Measurements from ENCODE around the gene TRAF3.

Gene TRAF3

GRCh38 chr14:102908766-102909455 is 131.7 kb downstream of the TRAF3 start:
- DNase-seq (ENCODE audit: low spot score) = no peak

GRCh38 chr14:102909462-102909861 is 132.2 kb downstream of the TRAF3 start:
- no peak for DNase-seq (ENCODE audit: low spot score)

GRCh38 chr14:102909911-102910310 is 132.7 kb downstream of the TRAF3 start:
- DNase-seq (ENCODE audit: low spot score) = no peak

GRCh38 chr14:102910442-102910841 is 133.2 kb downstream of the TRAF3 start:
- no peak for DNase-seq (ENCODE audit: low spot score)

- no peak for DNase-seq (ENCODE audit: low spot score)
These were observed 134.3 kb downstream of the TRAF3 start for GRCh38 chr14:102911541-102911951.

GRCh38 chr14:102911991-102912761 is 134.9 kb downstream of the TRAF3 start:
- no peak for DNase-seq (ENCODE audit: low spot score)

GRCh38 chr14:102913341-102914211 is 136.3 kb downstream of the TRAF3 start:
- DNase-seq (ENCODE audit: low spot score) = no peak

GRCh38 chr14:102914474-102915291 is 137.4 kb downstream of the TRAF3 start:
- no peak for DNase-seq (ENCODE audit: low spot score)

GRCh38 chr14:102915292-102916110 is 138.3 kb downstream of the TRAF3 start:
- no peak for DNase-seq (ENCODE audit: low spot score)

GRCh38 chr14:102916347-102917055 is 139.3 kb downstream of the TRAF3 start:
- no peak for DNase-seq (ENCODE audit: low spot score)

- DNase-seq (ENCODE audit: low spot score) = no peak
These were observed 139.8 kb downstream of the TRAF3 start for GRCh38 chr14:102917056-102917385.

- DNase-seq (ENCODE audit: low spot score) = peak; percentile 40
These were observed 140.4 kb downstream of the TRAF3 start for GRCh38 chr14:102917469-102918211.

- no peak for DNase-seq (ENCODE audit: low spot score)
These were observed 141.2 kb downstream of the TRAF3 start for GRCh38 chr14:102918438-102918837.

- no peak for DNase-seq (ENCODE audit: low spot score)
These were observed 143.2 kb downstream of the TRAF3 start for GRCh38 chr14:102920273-102920997.

GRCh38 chr14:102920998-102921304 is 143.7 kb downstream of the TRAF3 start:
- no peak for DNase-seq (ENCODE audit: low spot score)

- DNase-seq (ENCODE audit: low spot score) = no peak
These were observed 145.4 kb downstream of the TRAF3 start, which contains the start of gene AMN for GRCh38 chr14:102922490-102923200. AMN (plus strand) TSS chr14:102922663; CDS start chr14:102922689, 26 bp downstream.

GRCh38 chr14:102923201-102923924 is 146.1 kb downstream of the TRAF3 start:
- no peak for DNase-seq (ENCODE audit: low spot score)

Data from SW480 (cell line).